Head of caudate nucleus (tissue), 42 donors: ENCODE measurements around the gene DHDDS.
"Not testable (repeated sequence)": the region's sequence is repeated elsewhere in the genome, so short reads cannot be mapped to it uniquely, and the experiment has no call there.

Source experiments
- DNase-seq, 42 donors: peaks; one replicate each; pipeline versions ENCODE4 v3.0.0 to v3.0.0-alpha.2; 2020 to 2021; ENCODE audit warnings: mixed read lengths in 7 of 42
- intact Hi-C: fragments of 100-400 bp; cut with DNase I; formaldehyde crosslinking; loops from one replicate; pipeline ENCODE4 v1.15.0; 2022

The DHDDS gene

DNA sequence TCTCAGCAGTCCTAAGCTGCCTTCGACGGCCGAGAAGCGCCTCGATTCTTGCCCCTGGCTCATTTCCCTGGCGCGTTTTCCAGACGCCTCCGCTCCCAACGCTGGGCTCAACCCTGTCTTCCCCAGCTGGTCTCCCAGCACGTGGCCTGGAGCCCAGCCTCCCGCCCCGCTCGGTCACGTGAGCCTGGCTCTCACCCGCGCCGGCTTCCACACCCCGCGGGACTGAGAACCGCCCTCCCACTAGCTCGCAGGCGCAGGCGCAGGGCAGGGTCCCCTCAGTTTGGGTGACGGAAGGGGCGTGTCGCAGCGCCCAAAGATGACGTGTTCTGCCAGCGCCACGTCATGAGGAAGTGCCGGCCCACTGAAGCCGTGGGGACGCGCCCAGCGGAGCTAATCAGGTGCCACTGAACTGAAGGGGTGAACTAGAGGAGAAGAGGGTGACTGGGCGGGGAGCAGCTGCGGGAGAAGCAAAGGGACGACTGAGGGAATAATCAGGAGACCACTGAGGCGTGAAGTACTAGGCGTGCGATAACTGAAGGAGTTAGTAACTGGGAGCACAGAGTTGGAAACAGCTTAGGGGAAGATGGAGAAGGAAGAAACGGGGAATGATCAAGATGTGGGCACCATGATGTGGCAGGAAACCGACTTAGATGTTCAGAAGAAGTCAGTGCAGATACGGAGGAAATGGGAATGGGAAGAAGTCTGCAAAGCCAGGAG, at the start of gene DHDDS:
DHDDS (plus strand) TSS at position 343 of the 717 bp plus-strand sequence. CDS start 625 bp downstream, outside the sequence.
- intact Hi-C loops, result loop anchor here (5.0 kb wide), 1 partner anchor 40 kb away; the partner anchor contains the start of gene HMGN2
- DNase-seq, result peak; percentile 95 to 100 (median 99)

DNA sequence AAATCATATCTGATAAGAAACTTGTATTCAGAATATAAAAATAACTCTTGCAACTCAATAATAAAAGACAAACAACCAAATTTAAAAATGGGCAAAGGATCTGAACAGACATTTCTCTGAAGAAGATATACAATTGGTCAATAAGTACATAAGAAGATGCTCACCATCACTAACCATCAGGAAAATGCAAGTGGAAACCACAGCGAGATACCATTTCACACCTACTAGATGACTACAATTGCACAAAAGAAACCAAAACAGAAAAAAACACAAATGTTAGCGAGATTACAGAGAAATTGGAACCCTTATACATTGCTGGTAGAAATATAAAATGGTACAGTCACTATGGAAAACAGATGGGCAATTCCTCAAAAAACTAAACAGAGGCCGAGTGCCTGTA, 48.0 kb upstream of the DHDDS start:
- no peak for DNase-seq
- intact Hi-C loops, result no loop called here

DNA sequence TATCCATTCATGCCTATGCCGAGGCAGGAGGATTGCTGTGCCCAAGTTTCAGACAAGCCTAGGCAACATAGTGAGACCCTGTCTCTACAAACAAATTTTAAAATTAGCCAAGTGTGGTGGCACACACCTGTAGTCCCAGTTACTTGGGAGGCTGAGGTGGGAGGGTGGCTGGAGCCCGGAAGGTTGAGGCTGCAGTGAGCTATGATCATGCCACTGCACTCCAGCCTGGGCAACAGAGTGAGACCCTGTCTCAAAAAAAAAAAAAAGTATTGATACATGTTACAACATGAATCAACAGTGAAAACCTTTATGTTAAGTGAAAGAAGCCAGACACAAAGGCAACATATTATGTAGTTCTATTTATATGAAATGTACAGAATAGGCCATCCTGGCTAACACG, 47.1 kb upstream of the DHDDS start:
- DNase-seq, intact Hi-C loops: not testable (repeated sequence)

GRCh38 chr1:26387447-26387846, 44.7 kb upstream of the DHDDS start:
- intact Hi-C loops, result no loop called here

DNA sequence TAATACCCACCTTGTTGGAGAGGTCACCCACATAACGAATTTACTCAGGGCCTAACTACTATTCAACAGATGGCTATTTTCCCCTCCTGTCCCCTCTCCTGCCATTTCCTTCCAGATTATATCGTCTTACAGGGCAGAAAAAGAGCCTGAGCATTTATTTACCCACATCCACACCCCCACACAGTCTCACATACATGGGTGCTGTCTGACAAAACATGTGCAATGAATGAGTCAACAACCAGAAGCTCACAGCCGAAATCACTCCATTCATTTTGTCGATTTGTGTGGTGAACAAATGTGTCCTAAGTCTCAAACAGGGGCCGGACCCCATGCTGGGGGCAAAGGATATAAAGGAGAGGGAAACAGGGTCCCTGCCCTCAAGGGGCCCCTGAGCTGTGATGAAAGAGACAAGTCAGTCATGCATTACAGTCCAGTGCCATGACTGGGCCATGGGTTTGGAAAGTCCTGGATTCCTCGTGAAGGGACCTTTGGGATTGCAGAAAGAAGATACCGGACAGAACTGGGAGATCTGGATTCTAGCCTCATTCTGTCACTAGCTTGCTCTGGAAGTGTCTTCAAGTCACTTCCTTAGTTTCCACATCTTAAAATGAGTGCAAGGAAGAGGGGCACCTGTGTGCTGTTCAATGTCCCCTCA, 43.2 kb upstream of the DHDDS start:
- DNase-seq, result no peak
- intact Hi-C loops, result no loop called here

More at GRCh38 chr1:26387447-26387846, 44.7 kb upstream of the DHDDS start:
- no peak for DNase-seq

DNA sequence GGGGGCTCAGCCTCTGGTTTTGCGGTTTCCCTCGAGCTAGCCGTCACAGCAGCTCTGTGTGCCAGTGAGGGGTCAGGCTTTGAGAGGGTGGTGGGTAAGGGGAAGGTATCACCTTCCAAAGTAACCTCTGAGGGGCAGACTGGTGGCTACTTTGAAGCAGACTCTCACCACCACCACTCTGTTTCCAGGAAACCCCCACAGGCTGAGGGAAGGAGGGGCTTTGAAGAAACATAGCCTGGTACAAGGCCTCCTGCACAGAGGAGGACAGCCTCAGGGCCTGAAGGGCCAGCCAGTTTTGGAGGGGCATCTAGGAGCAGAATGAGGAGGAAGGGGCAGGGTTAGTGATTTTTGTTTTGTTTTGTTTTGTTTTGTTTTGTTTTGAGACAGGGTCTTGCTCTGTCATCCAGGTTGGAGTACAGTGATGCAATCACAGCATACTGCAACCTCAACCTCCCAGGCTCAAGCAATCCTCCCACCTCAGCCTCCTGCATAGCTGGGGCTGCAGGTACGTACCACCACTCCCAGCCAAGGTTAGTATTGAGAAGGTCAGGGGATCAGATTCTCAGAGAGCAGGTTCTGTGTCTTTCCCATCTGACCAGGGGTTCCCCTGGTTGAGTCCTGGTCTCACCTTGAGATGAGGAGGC, 42.4 kb upstream of the DHDDS start:
- intact Hi-C loops, result no loop called here
- DNase-seq, result no peak

DNA sequence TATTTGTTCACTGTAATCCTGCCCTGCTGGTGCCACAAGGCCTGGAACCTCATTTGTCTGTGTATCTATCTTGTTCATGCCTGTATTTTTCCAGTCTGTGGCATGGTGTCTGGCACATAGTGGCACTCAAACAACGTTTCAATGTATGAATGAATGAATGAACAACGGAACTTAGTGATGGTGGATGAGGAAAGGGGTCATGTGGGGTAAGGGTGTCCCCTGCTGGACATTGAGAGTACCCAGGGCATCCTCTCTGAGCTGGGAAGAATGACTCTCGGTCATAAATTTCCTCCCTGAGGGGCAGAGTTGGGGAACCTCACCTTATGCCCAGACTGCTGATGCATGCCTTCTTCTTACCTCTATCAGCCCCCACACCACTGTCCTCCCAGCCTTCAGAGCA, 40.7 kb upstream of the DHDDS start:
- intact Hi-C loops, result no loop called here
- peak in 2 of 42 donors; percentile 16 to 38 for DNase-seq

DNA sequence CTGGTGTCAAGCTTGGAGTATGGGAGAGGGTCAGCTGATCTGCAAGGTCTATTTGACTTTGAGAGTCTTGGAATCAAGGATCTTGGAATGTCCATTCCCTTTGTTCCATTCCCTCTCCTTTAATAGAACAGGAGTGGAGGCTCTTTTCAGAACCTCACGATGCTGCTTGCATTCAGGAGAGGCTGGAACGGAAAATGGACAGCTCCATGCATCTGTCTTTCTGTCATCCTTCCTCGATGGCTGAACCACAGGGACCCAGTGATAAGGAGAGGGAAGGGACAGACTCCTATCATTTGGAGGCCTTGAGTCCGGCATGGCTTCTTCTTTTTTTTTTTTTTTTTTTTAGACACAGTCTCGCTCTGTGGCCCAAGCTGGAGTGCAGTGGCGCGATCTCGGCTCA, 36.4 kb upstream of the DHDDS start:
- DNase-seq, result no peak
- intact Hi-C loops, result no loop called here

DNA sequence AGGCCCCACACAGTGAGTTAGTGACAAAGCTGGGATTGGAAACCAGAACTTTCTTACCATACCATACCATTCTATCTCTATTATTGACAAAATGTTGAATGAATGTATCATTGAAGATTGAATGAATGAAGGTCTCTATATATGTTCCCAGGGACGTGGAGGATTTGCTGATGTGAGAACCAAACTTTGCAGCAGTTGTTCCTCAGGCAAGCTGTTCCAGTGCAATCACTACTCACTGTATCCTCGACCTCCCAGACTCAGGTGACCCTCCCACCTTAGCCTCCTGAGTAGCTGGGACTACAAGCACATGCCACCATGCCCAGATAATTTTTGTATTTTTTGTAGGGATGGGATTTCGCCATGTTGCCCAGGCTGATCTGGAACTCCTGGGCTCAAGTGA, 33.1 kb upstream of the DHDDS start:
- intact Hi-C loops, result no loop called here
- DNase-seq, result no peak

DNA sequence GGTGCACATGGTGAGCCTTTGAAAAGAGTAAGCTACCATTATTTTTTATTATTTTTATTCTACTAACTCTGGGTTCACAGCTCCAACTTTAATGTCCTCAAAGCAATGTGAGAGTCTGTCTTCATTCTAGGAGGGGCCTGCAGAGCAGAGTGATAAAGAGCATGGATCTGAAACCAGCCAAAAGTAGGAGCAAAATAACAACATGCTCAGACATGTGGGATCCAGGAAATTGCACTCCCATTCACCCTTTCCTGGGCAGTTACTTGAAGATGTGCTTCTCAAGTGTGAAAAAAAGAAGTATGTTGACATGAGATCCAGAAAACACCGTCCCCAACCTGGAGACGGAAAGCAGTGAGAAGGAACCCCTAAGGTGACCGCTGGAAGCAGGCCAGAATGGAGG, 30.2 kb upstream of the DHDDS start:
- no peak for DNase-seq
- intact Hi-C loops, result no loop called here

DNA sequence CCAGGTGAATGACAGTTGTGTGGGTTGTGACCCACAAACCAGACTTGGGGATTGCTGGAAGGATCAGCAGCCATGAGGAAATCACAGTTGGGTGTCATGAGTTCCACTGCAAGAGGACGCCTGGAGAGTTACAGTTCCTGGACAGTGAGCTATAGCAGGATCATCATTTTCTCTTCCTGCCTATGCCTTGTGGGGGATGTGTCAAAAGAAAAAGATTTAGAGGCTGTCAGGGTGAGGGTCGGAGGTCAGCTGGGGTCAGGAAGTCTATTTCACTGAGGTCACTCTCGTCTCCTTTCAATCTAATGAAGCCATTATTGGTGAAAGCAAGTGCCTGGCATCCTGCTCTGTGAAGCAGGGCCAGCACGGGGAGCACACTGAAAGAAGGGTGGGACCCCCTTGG, 28.5 kb upstream of the DHDDS start:
- intact Hi-C loops, result no loop called here
- no peak for DNase-seq

GRCh38 chr1:26404641-26405040, 27.5 kb upstream of the DHDDS start:
- intact Hi-C loops, result no loop called here
- no peak for DNase-seq

- intact Hi-C loops, result no loop called here
- peak in 1 of 42 donors; percentile 5 for DNase-seq
Observed at GRCh38 chr1:26405281-26405915, 26.7 kb upstream of the DHDDS start.

- intact Hi-C loops, result no loop called here
- peak; percentile 44 to 90 (median 66) for DNase-seq
Observed at GRCh38 chr1:26408604-26409003, 23.5 kb upstream of the DHDDS start.

- intact Hi-C loops, result no loop called here
- no peak for DNase-seq
Observed at GRCh38 chr1:26409191-26409807, 22.8 kb upstream of the DHDDS start.

DNA sequence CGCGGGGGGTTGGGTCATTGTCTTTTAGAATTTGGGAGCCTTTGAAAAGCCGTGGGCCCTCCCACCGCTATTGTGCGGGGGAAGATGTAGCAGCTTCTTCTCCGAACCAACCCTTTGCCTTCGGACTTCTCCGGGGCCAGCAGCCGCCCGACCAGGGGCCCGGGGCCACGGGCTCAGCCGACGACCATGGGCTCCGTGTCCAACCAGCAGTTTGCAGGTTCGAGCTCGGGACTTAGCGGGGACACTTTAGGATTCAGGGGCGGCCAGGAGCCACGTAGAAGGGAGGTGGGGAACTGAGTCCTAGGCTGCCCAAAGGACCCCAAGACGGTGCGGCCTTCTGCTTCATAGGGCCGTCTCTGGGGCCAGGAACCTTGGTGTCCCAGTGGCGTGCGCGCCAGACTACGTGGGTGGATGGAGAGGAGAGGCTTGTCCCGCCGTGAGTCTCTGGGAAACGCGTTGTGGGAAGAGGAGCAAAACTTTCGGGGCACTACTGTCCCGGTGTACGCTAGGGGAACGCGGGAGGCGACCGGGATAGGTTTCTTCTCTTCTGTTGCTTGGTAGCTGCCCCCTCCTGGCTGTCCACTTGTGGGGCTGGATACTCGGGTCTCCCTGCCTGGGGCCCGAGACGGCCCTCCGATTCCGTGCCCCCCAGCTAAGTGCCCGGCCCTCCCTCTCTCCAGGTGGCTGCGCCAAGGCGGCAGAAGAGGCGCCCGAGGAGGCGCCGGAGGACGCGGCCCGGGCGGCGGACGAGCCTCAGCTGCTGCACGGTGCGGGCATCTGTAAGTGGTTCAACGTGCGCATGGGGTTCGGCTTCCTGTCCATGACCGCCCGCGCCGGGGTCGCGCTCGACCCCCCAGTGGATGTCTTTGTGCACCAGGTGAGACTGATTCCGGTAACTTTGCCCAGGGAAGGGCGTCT, 21.2 kb upstream of the DHDDS start, which contains the start of gene LIN28A:
LIN28A (plus strand) TSS at position 112 of the 918 bp plus-strand sequence; CDS start at position 187, 75 bp downstream.
- intact Hi-C loops, result no loop called here
- DNase-seq, result peak in 1 of 42 donors; percentile 19

- DNase-seq, result peak in 1 of 42 donors; percentile 12
- intact Hi-C loops, result no loop called here
Observed at GRCh38 chr1:26411624-26412074, 20.5 kb upstream of the DHDDS start.
